ENCODE results near the gene HCCS.

Gene HCCS

GRCh38 chrX:11124112-11124511 lies 13.0 kb downstream of the HCCS start:
- Histone ChIP-seq H3K27ac (no peak overlapping the region), H3K9me3 (no peaks in the 10 kb centered on the region), H3K36me3 (peaks cover 28% of the 10 kb centered on the region), H3K27me3 (no peaks in the 10 kb centered on the region), H3K4me3 (ENCODE audit: low read depth in 1 of 2, low read length in 1 of 2) (no peak overlapping the region), H3K4me1 (ENCODE audit: control insufficient read depth in 1 of 2, insufficient read depth in 1 of 2, low read depth in 1 of 2, low read length in 1 of 2) (no peaks in the 10 kb centered on the region)
- no peak for TF ChIP-seq CTCF (IDR thresholded peaks at IDR 0.05)

GRCh38 chrX:11125060-11125459 lies 13.9 kb downstream of the HCCS start:
- Histone ChIP-seq H3K9me3 (no peaks in the 10 kb centered on the region), H3K36me3 (peaks cover 19% of the 10 kb centered on the region), H3K4me3 (ENCODE audit: low read depth in 1 of 2, low read length in 1 of 2) (no peak overlapping the region), H3K4me1 (ENCODE audit: control insufficient read depth in 1 of 2, insufficient read depth in 1 of 2, low read depth in 1 of 2, low read length in 1 of 2) (no peaks in the 10 kb centered on the region), H3K27ac (no peak overlapping the region), H3K27me3 (no peaks in the 10 kb centered on the region)
- no peak for TF ChIP-seq CTCF (IDR thresholded peaks at IDR 0.05)

GRCh38 chrX:11129534-11130105 lies 18.5 kb downstream of the HCCS start:
- Histone ChIP-seq H3K36me3 (no peaks in the 10 kb centered on the region), H3K27ac (no peak overlapping the region), H3K4me1 (ENCODE audit: control insufficient read depth in 1 of 2, insufficient read depth in 1 of 2, low read depth in 1 of 2, low read length in 1 of 2) (no peaks in the 10 kb centered on the region), H3K9me3 (no peaks in the 10 kb centered on the region), H3K27me3 (no peaks in the 10 kb centered on the region), H3K4me3 (ENCODE audit: low read depth in 1 of 2, low read length in 1 of 2) (no peak overlapping the region)
- no peak for TF ChIP-seq CTCF (IDR thresholded peaks at IDR 0.05)

DNA sequence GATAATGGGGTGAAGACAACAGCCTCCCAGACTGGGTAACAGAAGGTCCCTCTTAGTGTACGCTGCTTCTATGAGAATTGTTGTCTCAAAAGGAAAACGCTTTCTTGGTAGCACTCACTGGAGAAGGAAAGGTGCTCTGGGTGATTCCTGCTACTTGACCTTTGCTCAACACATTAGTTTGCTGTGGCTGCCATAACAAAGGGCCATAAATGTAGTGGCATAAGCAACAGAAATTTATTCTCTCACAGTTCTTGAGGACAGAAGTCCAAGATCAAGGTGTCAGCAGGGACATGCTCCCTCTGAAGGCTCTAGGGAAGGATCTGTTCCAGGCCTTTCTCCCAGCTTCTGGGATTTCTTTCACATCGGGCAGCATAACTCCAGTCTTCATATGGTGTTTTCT lies 19.0 kb downstream of the HCCS start:
- no peak overlapping the region for H3K27ac ChIP-seq
- H3K9me3 ChIP-seq = no peaks in the 10 kb centered on the region
- no peak overlapping the region for H3K4me3 ChIP-seq (ENCODE audit: low read depth in 1 of 2, low read length in 1 of 2)
- no peaks in the 10 kb centered on the region for H3K27me3 ChIP-seq
- no peaks in the 10 kb centered on the region for H3K4me1 ChIP-seq (ENCODE audit: control insufficient read depth in 1 of 2, insufficient read depth in 1 of 2, low read depth in 1 of 2, low read length in 1 of 2)
- no peaks in the 10 kb centered on the region for H3K36me3 ChIP-seq
- no peak for TF ChIP-seq CTCF (IDR thresholded peaks at IDR 0.05)

DNA sequence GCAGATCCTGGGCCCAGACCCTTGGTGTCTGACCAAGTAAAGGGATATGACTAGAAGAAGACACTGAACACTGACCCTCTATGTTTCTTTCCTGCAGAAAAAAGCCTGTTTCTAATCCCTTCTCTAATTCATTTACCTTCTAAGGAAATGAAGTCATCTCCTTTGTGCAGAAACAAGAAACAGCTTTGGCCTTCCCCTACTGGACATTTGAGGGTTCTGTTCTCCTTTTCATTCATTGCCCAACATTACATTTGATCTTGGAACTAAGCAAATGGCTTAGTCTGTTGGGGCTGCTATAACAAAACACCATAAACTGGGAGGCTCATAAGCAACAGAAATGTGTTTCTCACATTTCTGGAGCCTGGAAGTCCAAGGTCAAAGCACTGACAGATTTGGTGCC lies 20.0 kb downstream of the HCCS start:
- Histone ChIP-seq H3K27ac (no peak overlapping the region), H3K27me3 (no peaks in the 10 kb centered on the region)

More for the DNA sequence above, 20.0 kb downstream of the HCCS start:
- TF ChIP-seq CTCF (IDR thresholded peaks at IDR 0.05) = no peak
- Histone ChIP-seq H3K9me3 (no peaks in the 10 kb centered on the region), H3K36me3 (no peaks in the 10 kb centered on the region), H3K4me1 (ENCODE audit: control insufficient read depth in 1 of 2, insufficient read depth in 1 of 2, low read depth in 1 of 2, low read length in 1 of 2) (no peaks in the 10 kb centered on the region), H3K4me3 (ENCODE audit: low read depth in 1 of 2, low read length in 1 of 2) (no peak overlapping the region)
